Activated naive CD8-positive, alpha-beta T cell treated with anti-CD3 and anti-CD28 coated beads for 36 hours (primary cell): Measurements from ENCODE around the gene COL4A6. TPM values are rescaled to one million over a fixed set of nuclear protein-coding genes. Genes with fewer than 3 reads are reported as not detected.
"Not testable (repeated sequence)": the region's sequence is repeated elsewhere in the genome, so short reads cannot be mapped to it uniquely, and the experiment has no call there.

ENCODE experiments used
- DNase-seq: peaks from one replicate; pipeline ENCODE4 v3.0.0; 2021
- H3K27ac Mint-ChIP-seq: one replicate; pipeline ENCODE4 v1.8.0; 2022; ENCODE audit warnings: mild to moderate bottlenecking, moderate library complexity, mixed read lengths
- H3K27me3 Mint-ChIP-seq: one replicate; pipeline ENCODE4 v1.8.0; 2022; ENCODE audit warnings: mild to moderate bottlenecking, mixed read lengths
- H3K36me3 Mint-ChIP-seq: one replicate; pipeline ENCODE4 v1.8.0; 2021; ENCODE audit warnings: mild to moderate bottlenecking, mixed read lengths
- H3K4me1 Mint-ChIP-seq: one replicate; pipeline ENCODE4 v1.8.0; 2021; ENCODE audit warnings: mixed read lengths
- H3K4me3 Mint-ChIP-seq: one replicate; pipeline ENCODE4 v1.8.0; 2022; ENCODE audit warnings: mild to moderate bottlenecking, moderate library complexity, mixed read lengths
- H3K9me3 Mint-ChIP-seq: one replicate; pipeline ENCODE4 v1.8.0; 2022; ENCODE audit warnings: mixed read lengths
- total RNA-seq, 2 experiments: library from RNA; stranded (reverse); gene quantifications; one replicate each; pipeline ENCODE4 v1.2.3, GENCODE V29; 2021

The COL4A6 gene
- not detected for total RNA-seq

- H3K27me3 Mint-ChIP-seq = peaks cover 38% of the 10 kb centered on the region
- H3K9me3 Mint-ChIP-seq = no peaks in the 10 kb centered on the region
- no peaks in the 10 kb centered on the region for H3K36me3 Mint-ChIP-seq
- no peak for DNase-seq
- no peak within 1 kb of the TSS for H3K27ac Mint-ChIP-seq
- peaks cover 4% of the 10 kb centered on the region for H3K4me1 Mint-ChIP-seq
- H3K4me3 Mint-ChIP-seq = no peak within 1 kb of the TSS
Measured at GRCh38 chrX:108438110-108438623, at the start of gene COL4A6. Gene COL4A6 (minus strand): TSS chrX:108438422. CDS start chrX:108438196, 226 bp downstream.

- Mint-ChIP-seq H3K27me3 (no peaks in the 10 kb centered on the region), H3K4me1 (no peaks in the 10 kb centered on the region), H3K9me3 (no peaks in the 10 kb centered on the region), H3K27ac (no peak overlapping the region), H3K36me3 (no peaks in the 10 kb centered on the region), H3K4me3 (no peak overlapping the region)
- DNase-seq = no peak
Measured at GRCh38 chrX:108485960-108486359, 47.7 kb upstream of the COL4A6 start.

DNA sequence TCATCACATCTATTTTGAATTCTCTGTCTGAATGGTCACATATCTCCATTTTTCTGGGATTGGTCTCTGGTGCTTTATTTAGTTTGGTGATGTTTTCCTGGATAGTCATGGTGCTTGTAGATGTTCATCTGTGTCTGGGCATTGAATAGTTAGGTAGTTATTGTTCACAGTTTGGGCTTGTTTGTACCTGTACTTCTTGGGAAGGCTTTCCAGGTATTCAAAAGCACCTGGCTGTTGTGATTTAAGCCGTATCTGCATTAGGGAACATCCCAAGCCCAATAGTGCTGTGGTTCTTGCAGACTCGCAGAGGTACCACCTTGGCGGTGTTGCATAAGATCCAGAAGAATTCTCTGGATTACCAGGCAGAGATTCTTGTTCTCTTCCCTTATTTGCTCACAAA, 46.0 kb upstream of the COL4A6 start:
- DNase-seq = no peak
- Mint-ChIP-seq H3K9me3 (no peaks in the 10 kb centered on the region), H3K4me3 (no peak overlapping the region), H3K27me3 (no peaks in the 10 kb centered on the region), H3K4me1 (no peaks in the 10 kb centered on the region), H3K27ac (no peak overlapping the region), H3K36me3 (no peaks in the 10 kb centered on the region)

DNA sequence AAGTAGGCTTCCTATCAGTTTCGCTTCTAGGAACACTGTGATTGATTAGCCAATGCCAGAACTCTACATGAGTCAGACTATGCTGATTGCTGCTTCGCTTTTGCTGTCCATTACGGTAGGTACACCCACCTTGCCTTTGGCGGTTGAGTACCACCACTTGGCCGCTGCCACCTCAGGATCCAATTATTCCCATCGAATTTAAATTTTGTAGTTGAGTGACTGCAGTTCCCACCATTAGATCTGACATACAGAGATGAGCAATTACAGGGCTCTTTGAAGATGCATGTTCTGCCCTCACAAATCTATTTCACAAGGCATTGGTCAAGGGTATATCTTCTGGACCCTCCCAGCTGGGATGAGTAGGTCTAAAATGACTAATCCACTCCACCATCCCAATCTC, 43.3 kb upstream of the COL4A6 start:
- DNase-seq, H3K36me3 Mint-ChIP-seq, H3K4me3 Mint-ChIP-seq, H3K4me1 Mint-ChIP-seq, H3K27me3 Mint-ChIP-seq, H3K27ac Mint-ChIP-seq, H3K9me3 Mint-ChIP-seq: not testable (repeated sequence)

- Mint-ChIP-seq H3K4me1 (no peaks in the 10 kb centered on the region), H3K4me3 (no peak overlapping the region), H3K27ac (no peak overlapping the region), H3K36me3 (no peaks in the 10 kb centered on the region), H3K27me3 (no peaks in the 10 kb centered on the region), H3K9me3 (no peaks in the 10 kb centered on the region)
- no peak for DNase-seq
Measured at GRCh38 chrX:108473979-108474378, 35.8 kb upstream of the COL4A6 start.

DNA sequence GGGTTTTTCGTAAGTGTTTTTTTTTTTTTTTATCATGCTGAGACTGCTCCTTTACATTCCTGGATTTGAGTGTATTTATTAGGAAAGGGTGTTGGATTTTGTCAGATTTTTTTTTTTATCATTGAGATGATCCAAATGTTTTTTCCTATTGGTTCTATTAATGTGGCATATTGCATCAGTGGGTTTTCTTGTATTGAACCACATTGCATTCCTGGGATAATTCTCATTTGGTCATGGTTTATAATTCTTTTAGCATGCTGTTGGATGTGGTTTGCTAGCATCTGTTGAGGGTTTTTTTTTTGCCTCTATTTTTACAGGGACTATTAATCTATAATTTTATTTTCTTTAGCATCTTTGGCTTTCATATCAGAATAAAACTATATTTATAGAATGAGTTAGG, 30.3 kb upstream of the COL4A6 start:
- no peak overlapping the region for H3K27ac Mint-ChIP-seq
- DNase-seq = no peak
- no peak overlapping the region for H3K4me3 Mint-ChIP-seq
- H3K27me3 Mint-ChIP-seq = no peaks in the 10 kb centered on the region
- H3K36me3 Mint-ChIP-seq = no peaks in the 10 kb centered on the region
- H3K4me1 Mint-ChIP-seq = no peaks in the 10 kb centered on the region
- H3K9me3 Mint-ChIP-seq = no peaks in the 10 kb centered on the region

GRCh38 chrX:108464604-108465003, 26.4 kb upstream of the COL4A6 start:
- Mint-ChIP-seq H3K36me3 (no peaks in the 10 kb centered on the region), H3K27ac (no peak overlapping the region), H3K9me3 (no peaks in the 10 kb centered on the region), H3K4me1 (no peaks in the 10 kb centered on the region), H3K27me3 (no peaks in the 10 kb centered on the region), H3K4me3 (no peak overlapping the region)
- DNase-seq = no peak

GRCh38 chrX:108456971-108457477, 18.8 kb upstream of the COL4A6 start:
- Mint-ChIP-seq H3K36me3 (no peaks in the 10 kb centered on the region), H3K27ac (no peak overlapping the region), H3K9me3 (peaks cover 2% of the 10 kb centered on the region), H3K27me3 (no peaks in the 10 kb centered on the region), H3K4me1 (no peaks in the 10 kb centered on the region), H3K4me3 (no peak overlapping the region)
- DNase-seq = no peak

- Mint-ChIP-seq H3K27me3 (no peaks in the 10 kb centered on the region), H3K4me3 (no peak overlapping the region), H3K27ac (no peak overlapping the region), H3K4me1 (no peaks in the 10 kb centered on the region), H3K9me3 (peaks cover 2% of the 10 kb centered on the region), H3K36me3 (no peaks in the 10 kb centered on the region)
- no peak for DNase-seq
Measured at GRCh38 chrX:108453841-108454240, 15.6 kb upstream of the COL4A6 start.

DNA sequence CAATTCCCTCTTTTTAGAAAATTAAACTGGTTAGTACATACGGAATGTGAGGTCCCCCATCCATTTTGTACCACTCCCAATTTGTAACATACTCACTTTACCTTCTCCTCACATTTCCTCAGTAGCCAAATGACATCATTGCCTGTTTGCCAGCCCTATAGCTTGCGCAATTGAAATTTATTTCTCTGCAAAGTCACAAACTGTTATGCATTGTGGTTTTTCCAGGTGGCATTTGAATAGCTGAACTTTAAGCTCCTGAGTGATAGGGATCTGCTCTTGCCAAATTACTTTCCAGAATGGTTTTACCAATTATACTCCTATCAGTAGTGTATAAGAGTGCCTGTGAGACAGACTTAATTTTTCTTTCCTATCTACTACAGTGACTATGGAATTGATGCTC, 9.1 kb upstream of the COL4A6 start:
- H3K9me3 Mint-ChIP-seq = no peaks in the 10 kb centered on the region
- H3K27me3 Mint-ChIP-seq = peaks cover 4% of the 10 kb centered on the region
- no peak overlapping the region for H3K27ac Mint-ChIP-seq
- DNase-seq = no peak
- H3K4me3 Mint-ChIP-seq = no peak overlapping the region
- no peaks in the 10 kb centered on the region for H3K4me1 Mint-ChIP-seq
- H3K36me3 Mint-ChIP-seq = no peaks in the 10 kb centered on the region

DNA sequence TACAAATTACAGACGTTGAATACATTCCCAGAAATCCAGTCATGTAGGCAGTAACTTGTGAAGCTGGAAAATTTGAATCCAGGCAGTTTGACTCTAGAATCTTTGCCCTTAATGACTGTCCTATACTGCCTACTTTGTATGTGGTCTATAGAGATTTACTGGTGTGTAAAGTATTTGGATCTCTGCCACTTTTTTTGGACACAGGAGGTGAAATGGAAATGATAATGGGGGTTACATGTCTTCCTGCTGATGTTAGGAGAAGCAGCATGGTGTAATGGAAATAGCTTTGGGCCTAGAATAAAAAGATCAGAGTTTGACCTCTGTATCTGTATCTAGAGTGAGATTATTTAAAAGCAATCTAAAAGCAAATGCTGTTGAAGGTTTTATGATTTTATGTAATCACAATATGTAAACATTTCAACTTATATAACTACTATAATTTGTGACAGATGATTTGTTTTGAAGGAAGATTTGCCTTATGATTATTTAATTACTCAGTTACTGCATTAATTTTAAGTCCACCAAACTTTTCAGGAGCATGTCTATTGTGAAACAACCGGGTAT, 4.8 kb upstream of the COL4A6 start:
- no peak overlapping the region for H3K4me3 Mint-ChIP-seq
- H3K27ac Mint-ChIP-seq = no peak overlapping the region
- no peaks in the 10 kb centered on the region for H3K36me3 Mint-ChIP-seq
- no peak for DNase-seq
- H3K4me1 Mint-ChIP-seq = peaks cover 2% of the 10 kb centered on the region
- peaks cover 31% of the 10 kb centered on the region for H3K27me3 Mint-ChIP-seq
- no peaks in the 10 kb centered on the region for H3K9me3 Mint-ChIP-seq

DNA sequence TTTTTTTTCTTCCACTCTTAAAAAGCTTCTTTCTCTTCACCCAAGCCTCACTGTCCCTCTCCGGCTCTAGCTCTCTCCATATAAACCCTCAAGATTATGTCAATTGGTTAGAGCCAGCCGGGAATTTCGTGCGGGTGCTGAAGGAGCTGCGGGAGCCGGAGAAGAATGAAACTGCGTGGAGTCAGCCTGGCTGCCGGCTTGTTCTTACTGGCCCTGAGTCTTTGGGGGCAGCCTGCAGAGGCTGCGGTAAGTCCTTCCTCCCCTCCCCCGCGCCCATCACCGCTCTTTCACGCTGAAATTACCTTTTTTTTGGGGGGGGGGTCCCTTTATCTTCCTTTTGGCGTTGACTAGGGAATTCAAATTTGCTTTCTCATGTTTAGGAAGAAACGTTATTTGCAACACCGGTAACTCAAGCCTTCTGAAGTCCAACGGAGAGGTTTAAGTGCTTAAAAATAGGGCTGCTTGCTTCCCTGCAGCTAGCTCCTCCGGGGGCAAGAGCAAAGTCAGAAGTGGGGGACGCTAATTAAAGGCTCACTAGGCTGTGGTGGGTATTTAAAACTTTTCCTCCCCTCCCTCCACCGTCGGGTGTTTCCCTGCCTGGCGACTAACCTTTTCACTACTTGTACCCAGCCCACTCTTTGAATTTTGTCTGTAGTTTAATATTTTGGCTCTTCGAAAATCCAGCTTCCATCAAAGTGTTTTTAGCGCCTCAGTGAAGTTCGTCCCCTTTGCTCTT, 1.9 kb upstream of the COL4A6 start:
- no peaks in the 10 kb centered on the region for H3K9me3 Mint-ChIP-seq
- no peaks in the 10 kb centered on the region for H3K36me3 Mint-ChIP-seq
- H3K27me3 Mint-ChIP-seq = peaks cover 38% of the 10 kb centered on the region
- H3K27ac Mint-ChIP-seq = no peak overlapping the region
- peaks cover 4% of the 10 kb centered on the region for H3K4me1 Mint-ChIP-seq
- H3K4me3 Mint-ChIP-seq = peak overlapping the region; percentile 50
- no peak for DNase-seq

GRCh38 chrX:108439426-108439942, 1.3 kb upstream of the COL4A6 start, which contains the start of gene COL4A5:
Gene COL4A5 (plus strand): TSS chrX:108439838. CDS start chrX:108440126, 288 bp downstream.
- Mint-ChIP-seq H3K4me1 (peaks cover 4% of the 10 kb centered on the region), H3K9me3 (no peaks in the 10 kb centered on the region), H3K27ac (no peak within 1 kb of the TSS), H3K36me3 (no peaks in the 10 kb centered on the region), H3K4me3 (peak within 1 kb of the TSS; percentile 50), H3K27me3 (peaks cover 38% of the 10 kb centered on the region)
- no peak for DNase-seq

DNA sequence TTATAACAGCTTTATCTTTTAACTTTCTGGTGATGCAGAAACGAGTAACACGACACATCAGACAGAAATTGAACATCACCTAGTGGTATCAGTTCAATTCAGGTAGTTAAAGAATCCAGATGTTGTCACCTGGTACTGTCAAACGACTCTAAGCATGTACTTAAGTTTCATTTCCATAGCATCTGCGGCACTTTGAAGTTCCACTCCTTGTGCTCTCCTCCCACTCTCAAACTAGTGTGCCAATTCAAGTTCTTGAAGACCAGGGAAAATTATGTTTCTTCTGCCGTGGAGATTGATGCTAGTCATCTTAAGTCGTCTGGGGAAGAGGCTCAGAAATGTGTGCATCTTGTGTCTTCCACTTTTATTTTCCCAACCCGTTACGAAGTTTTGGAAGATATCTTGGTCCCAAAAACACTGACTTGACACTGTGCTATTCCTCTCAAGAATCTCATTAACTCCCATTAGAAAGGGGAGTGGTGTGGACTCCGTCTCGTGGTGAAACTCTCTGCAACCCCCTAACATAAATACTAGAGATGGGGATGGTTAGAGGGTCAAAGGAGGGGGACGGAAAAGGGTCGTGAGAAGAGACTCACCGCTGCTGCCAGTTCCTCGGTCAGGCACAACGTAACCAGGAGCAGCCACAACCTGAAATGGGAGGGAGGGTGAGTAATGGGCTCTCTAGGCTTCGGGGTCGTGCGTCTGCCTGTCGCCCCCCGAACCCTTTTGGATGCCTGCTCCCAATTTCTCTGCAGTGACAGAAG, 693 bp downstream of the COL4A6 start:
- Mint-ChIP-seq H3K27ac (no peak overlapping the region), H3K36me3 (no peaks in the 10 kb centered on the region), H3K27me3 (peaks cover 35% of the 10 kb centered on the region), H3K9me3 (no peaks in the 10 kb centered on the region), H3K4me3 (no peak overlapping the region), H3K4me1 (peaks cover 4% of the 10 kb centered on the region)
- no peak for DNase-seq

DNA sequence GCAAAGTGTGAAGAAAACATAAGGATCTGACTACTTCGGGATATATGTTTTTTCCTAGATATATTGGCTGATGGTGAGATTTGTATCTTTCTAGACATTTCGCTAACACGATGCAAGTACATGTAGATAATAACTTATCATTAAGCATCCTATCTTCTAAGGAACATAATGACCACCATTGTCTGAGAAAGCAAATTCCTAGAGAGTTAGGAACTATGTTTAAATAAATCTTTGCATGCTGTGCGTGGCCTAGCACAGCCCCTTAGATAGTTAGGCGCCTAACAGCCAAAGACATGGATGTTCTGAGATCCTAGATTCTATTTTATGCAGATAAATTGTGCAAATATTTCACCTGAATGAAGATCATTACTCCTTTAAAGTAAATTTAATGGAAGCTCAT, 3.0 kb downstream of the COL4A6 start:
- DNase-seq = no peak
- peaks cover 4% of the 10 kb centered on the region for H3K4me1 Mint-ChIP-seq

More for the DNA sequence above, 3.0 kb downstream of the COL4A6 start:
- no peaks in the 10 kb centered on the region for H3K9me3 Mint-ChIP-seq
- H3K27me3 Mint-ChIP-seq = peaks cover 26% of the 10 kb centered on the region
- no peak overlapping the region for H3K4me3 Mint-ChIP-seq
- no peak overlapping the region for H3K27ac Mint-ChIP-seq
- H3K36me3 Mint-ChIP-seq = no peaks in the 10 kb centered on the region
